ENCODE measurements around the gene MPHOSPH9. TPM values are rescaled to one million over a fixed set of nuclear protein-coding genes. Genes with fewer than 3 reads are reported as not detected.

The MPHOSPH9 gene
- total RNA-seq, 1 experiment from 2014 or later, result 72.3 TPM

DNA sequence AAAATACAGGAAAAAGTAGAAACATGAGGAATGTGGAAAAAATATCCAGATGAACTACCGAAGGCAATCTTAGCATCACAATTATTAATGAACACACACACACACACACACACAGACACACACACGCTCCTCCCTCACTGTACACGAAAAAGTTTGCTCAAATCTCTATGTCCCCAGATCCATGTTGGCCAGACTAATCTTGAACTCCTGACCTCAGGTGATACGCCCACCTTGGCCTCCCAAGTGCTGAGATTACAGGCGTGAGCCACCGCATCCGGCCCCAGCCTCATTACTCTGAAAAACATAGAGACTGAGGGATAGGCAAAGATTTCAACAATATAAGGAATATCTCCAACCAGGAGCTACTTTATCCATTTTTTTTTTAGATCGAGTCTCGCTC is 99.2 kb downstream of the MPHOSPH9 start:
- ChIA-PET CTCF (no interaction called here), POLR2A (no interaction called here)
- ATAC-seq, result no peak
- Histone ChIP-seq H3K27ac (ENCODE audit: low read length) (no peak overlapping the region), H3K36me3 (ENCODE audit: control insufficient read depth, insufficient read depth, low read length) (no peaks in the 10 kb centered on the region), H3K27me3 (ENCODE audit: control insufficient read depth, insufficient read depth, low read length) (no peaks in the 10 kb centered on the region), H3K4me1 (ENCODE audit: control insufficient read depth, insufficient read depth, low read length) (peaks cover 24% of the 10 kb centered on the region), H3K9me3 (ENCODE audit: control insufficient read depth, insufficient read depth, low read depth, low read length) (no peaks in the 10 kb centered on the region), H3K4me3 (ENCODE audit: low read depth in 2 of 2, low read length in 2 of 2) (no peak overlapping the region)
- in situ Hi-C loops (cut with HindIII; ENCODE audit: low pct_unique_long_range_greater_than_20kb, low sequenced_read_pairs), result no loop called here
- TF ChIP-seq TCF7L2 (IDR thresholded peaks at IDR 0.05; ENCODE audit: low read depth, low read length), result no peak
- TF ChIP-seq POLR2AphosphoS5 (IDR thresholded peaks at IDR 0.05; ENCODE audit: low read depth, low read length), result no peak
- TF ChIP-seq SIN3A (IDR thresholded peaks at IDR 0.05; ENCODE audit: borderline replicate concordance, insufficient read depth, low read depth, low read length), result no peak
- TF ChIP-seq CTCF (IDR thresholded peaks at IDR 0.05), result no peak
- TF ChIP-seq REST (IDR thresholded peaks at IDR 0.05; ENCODE audit: insufficient read depth in 1 of 2, low read depth in 2 of 2, low read length in 1 of 2), result no peak
- BruUV-seq (replicated peaks), result no TSS peak
- no peak for DNase-seq (ENCODE audit: low read depth, low spot score)
- intact Hi-C loops (cut with micrococcal nuclease; ENCODE audit: unreplicated experiment), result no loop called here

DNA sequence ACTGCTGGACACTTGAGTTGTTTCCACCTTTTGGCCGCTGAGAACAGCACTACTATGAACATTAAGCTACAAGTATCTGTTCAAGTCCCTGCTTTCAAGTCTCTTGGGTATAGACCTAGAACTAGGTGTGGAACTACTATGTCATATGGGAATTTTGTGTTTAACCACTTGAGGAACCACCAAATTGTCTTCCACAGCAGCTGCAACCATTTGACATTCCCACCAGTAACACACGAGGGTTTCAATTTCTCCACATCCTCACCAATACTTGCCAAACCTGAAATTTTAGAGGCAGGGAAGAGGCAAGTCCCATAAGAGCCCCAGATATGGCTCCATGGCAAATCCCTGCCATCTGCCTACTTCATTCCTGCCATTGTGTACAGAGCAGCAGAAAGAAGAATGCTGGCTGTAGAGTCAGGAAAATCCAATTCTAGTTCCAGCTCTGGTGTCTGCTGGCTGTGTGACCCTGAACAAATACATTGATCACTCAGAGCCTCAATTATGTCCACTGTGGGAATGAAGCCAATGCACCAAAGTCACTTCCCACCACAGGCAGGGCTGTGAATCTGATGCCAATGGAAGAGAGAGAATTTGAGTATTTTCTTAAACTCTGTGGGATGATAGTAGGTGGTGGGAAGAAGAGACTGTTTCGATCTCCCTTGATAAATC is 99.9 kb downstream of the MPHOSPH9 start:
- POLR2A ChIA-PET, result no interaction called here
- no peak for DNase-seq (ENCODE audit: low read depth, low spot score)
- H3K9me3 ChIP-seq (ENCODE audit: control insufficient read depth, insufficient read depth, low read depth, low read length), result no peaks in the 10 kb centered on the region
- TF ChIP-seq TCF7L2 (IDR thresholded peaks at IDR 0.05; ENCODE audit: low read depth, low read length), result no peak
- no peak for TF ChIP-seq CTCF (IDR thresholded peaks at IDR 0.05)
- TF ChIP-seq SIN3A (IDR thresholded peaks at IDR 0.05; ENCODE audit: borderline replicate concordance, insufficient read depth, low read depth, low read length), result no peak
- no peak for TF ChIP-seq REST (IDR thresholded peaks at IDR 0.05; ENCODE audit: insufficient read depth in 1 of 2, low read depth in 2 of 2, low read length in 1 of 2)
- no peak for TF ChIP-seq POLR2AphosphoS5 (IDR thresholded peaks at IDR 0.05; ENCODE audit: low read depth, low read length)
- peaks cover 24% of the 10 kb centered on the region for H3K4me1 ChIP-seq (ENCODE audit: control insufficient read depth, insufficient read depth, low read length)
- CTCF ChIA-PET, result no interaction called here
- no peaks in the 10 kb centered on the region for H3K36me3 ChIP-seq (ENCODE audit: control insufficient read depth, insufficient read depth, low read length)
- no peak overlapping the region for H3K4me3 ChIP-seq (ENCODE audit: low read depth in 2 of 2, low read length in 2 of 2)
- in situ Hi-C loops (cut with HindIII; ENCODE audit: low pct_unique_long_range_greater_than_20kb, low sequenced_read_pairs), result no loop called here
- no peaks in the 10 kb centered on the region for H3K27me3 ChIP-seq (ENCODE audit: control insufficient read depth, insufficient read depth, low read length)
- no TSS peak for BruUV-seq (replicated peaks)
- H3K27ac ChIP-seq (ENCODE audit: low read length), result peak overlapping the region; percentile 13; the same call in 1 of the 2 replicates
- no peak for ATAC-seq
- intact Hi-C loops (cut with micrococcal nuclease; ENCODE audit: unreplicated experiment), result no loop called here
